NCI-H128 (cell line): ENCODE results near the gene MT1A.

ENCODE experiments used
- DNase-seq: peaks from one replicate; lab custom pipeline; 2025; ENCODE audit not compliant: unreplicated experiment; lab: John Stamatoyannopoulos, UW

The MT1A gene

DNA sequence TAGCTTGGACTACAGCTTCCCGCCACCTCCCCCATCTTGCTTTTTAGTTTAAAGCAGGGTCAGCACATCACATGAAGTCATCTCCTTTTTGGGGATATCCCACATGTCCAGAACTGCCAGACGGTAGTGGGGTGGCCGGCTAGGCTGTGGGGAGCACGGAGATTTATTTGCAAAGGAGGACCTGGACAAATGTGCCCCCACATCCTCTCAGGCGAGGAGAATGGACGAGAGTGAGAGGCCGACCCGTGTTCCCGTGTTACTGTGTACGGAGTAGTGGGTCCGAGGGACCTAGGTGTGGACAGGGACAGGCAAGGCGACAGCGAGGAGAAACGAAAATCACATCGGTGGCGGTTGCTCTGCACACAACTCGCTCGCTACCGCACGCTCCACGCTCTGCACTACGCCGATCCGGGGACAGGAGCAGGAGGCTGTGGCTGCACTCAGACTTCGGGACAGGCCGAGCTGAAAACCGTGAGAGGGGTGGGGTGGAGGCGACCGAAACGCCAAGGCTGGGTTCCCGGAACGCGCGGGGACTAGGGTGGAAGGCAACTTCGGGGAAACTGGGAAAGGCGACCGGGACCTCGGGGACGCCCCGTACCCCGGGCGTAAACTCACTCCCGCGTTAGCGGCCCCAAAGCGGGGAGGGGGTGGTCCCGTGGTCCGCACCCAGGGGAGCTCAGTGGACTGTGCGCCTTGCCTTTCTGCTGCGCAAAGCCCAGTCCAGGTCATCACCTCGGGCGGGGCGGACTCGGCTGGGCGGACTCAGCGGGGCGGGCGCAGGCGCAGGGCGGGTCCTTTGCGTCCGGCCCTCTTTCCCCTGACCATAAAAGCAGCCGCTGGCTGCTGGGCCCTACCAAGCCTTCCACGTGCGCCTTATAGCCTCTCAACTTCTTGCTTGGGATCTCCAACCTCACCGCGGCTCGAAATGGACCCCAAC lies at the start of gene MT1A:
Gene MT1A (plus strand): TSS at position 853 of the 937 bp plus-strand sequence. CDS start 73 bp downstream, at position 926.
- DNase-seq = no peak

DNA sequence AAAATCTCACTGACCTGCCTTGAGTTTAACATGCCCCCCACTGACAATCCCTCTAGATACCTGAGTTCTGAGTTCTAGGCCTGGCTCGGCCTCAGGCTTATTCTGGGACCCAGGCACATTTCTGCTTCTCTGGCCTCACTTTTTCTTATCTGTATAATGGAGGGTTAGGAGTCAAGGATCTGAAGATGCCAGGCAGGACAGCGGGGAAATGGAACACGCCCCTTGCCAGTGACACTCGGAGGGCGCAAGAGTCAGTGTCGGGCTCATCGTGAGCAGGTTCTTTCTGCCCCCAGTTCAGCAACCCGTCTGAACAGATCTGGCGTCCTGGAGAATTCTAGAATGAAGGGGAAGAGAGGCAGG lies 49.7 kb upstream of the MT1A start:
- no peak for DNase-seq

DNA sequence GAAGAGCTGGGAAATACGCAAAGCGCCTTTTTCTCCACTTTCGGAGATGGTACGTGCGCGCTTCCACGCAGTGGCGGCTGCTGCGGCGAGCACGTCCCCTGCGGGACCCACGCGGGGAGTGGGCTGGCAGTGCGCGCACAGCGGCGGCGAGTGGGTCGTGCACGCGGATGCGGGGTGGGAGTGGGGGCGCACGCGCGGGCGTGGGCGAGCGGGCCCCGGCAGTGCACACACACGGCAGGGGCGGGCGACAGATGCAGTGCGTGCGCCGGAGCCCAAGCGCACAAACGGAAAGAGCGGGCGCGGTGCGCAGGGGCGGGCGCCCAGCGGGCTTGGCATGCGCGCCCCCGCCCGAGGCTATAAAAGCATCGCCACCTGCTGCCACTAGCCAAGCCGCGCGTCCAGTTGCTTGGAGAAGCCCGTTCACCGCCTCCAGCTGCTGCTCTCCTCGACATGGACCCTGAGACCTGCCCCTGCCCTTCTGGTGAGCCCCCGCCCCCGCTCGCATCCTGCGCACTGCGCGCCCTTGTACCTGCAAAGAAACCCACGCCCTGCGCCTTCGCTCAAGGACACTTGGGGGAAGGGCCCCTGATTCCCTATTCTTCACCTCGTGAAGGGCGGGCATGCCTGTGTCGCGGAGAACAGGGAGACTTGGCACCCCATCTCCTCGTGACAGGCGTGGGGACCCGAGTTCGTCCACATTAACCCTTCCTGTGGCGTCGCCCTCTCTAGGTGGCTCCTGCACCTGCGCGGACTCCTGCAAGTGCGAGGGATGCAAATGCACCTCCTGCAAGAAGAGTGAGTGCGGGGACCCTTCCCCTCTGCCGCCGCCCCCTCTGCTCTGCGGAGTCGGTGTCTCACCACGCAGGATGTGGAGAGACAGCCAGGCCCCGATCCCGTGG lies 49.1 kb upstream of the MT1A start, which contains the start of gene MT3:
Gene MT3 (plus strand): TSS at position 388 of the 899 bp plus-strand sequence. CDS start 63 bp downstream, at position 451.
- DNase-seq = peak; percentile 27

DNA sequence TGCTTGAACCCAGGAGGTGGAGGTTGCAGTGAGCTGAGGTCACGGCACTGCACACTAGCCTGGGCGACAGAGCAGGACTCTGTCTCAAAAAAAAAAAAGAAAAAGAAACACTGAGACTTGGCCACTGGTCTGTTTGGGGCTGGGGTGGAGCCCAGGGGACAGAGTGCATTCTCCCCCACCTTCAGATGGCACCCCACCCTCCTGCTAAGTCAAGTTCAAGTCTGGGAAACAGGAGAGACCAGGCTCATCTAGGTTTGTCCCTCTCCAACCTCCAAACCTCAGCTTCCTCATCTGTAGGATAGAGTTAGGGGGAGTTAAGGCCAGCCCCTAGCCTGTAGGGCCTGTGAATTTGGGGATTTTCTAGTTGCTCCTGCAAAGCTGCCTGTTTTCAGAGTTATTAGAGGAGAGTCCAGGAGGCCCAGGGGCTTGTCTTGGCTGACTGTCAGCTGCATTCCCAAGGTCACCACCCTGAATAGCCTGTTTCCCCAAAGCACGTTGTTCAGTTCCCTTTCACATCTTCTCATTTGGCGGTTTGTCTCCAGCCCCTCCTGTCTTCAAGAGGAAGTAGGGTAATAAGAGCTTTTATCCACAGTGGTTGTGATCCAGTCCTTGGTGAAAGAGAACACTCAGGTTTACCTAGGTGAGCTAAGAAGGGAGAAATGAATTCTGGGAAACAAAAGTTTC lies 46.9 kb upstream of the MT1A start:
- no peak for DNase-seq

DNA sequence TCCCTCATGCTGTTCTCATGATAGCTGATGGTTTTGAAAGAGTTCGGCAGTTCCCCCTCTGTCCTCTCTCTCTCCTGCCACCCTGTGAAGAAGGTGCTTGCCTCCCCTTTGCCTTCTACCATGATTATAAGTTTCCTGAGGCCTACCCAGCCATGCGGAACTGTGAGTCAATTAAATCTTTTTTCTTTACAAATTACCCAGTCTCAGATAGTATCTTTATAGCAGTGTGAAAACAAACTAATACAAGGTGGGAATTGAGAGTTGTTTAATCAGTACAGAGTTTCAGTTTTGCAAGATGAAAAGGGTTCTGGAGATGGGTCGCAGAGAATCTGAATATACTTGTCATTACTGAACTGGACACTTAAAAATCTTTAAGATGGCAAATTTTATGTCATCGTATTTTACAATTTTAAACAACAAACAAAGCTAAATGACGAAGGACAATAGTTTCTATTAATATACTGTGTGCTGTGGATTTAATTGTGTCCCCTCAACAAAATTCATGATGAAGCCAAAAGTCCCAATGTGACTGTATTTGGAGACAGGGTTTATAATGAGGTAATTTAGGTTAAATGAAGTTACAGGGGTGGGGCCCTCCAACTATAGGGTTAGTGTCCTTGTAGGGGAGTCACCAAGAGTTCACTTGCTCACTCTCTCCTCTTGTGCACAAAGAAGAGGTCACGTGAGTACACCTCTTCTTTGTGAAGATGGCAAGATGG lies 44.7 kb upstream of the MT1A start:
- DNase-seq = no peak

DNA sequence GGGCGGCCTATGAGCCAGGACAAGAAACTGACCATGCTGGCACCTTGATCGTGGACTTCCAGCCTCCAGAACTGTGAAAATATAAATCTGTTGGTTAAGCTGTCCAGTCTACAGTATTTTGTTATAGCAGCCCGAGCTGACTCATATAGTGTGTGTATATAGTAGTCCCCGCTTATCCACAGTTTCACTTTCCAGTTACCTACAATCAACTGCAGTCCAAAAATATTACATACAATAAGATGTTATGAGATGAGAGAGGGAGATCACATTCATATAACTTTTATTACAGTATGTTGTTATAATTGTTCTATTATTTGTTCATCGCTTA lies 44.2 kb upstream of the MT1A start:
- no peak for DNase-seq

DNA sequence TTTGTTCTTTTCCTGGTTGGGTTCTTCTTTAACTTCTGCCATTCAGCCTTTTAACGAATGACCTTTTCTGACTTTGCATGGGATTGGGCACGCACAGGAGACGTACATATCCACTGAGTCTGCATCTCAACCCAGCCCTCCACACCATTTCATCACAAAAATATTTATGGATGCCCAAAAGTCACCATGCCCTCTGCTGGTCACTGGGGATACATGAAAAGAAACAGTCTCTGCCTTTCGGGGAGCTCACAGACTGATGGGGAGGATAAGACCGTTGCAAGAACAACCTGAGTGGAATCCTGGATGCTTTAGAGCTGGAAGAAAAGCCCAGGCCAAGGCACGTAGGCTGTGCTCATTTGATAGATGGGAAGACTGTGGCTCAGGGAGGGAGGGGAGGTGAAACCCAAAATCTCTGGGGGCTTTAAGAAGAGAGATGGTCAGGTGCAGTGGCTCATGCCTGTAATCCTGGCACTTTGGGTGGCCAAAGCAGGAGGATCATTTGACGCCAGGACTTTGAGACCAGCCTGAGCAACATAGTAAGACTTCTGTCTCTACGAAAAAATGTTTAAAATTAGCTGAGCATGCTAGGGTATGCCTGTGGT lies 38.0 kb upstream of the MT1A start:
- DNase-seq = no peak

DNA sequence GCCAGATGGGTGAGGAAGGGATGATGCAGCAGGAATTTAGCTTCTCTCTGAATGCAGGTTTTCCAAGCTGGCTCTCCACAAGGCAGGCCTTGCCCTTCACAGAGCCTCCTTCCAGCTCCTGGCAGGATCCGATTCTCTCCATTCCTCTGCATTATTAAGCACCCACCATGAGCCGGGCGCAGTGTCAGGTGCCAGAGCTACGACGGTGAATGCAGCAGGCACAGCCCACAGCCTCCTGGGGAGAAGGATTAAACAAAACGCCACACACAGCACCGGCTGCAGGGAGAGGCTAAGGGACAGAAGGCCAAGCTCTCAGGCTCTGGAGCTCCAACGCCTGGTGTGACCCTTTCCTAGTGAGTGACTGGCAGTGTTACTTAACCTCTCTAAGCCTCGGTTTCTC lies 37.1 kb upstream of the MT1A start:
- DNase-seq = no peak

DNA sequence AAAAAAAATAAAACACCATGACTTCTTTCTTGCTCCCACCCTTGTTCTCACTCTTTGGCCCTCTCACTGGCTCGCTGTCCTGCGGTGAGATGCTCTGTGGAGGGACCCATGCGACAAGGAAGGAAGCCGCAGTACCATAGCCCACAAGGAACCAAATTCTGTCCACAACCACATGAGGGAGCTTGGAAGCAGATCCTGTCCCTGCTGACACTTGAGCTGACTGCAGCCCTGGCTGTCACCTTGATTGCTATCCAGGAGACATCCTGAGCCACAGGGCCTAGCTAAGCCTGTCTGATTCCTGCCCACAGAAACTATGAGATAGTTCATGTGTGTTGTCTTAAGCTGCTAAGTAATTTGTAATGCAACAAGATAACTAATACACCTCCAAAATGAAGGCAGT lies 34.9 kb upstream of the MT1A start:
- no peak for DNase-seq

DNA sequence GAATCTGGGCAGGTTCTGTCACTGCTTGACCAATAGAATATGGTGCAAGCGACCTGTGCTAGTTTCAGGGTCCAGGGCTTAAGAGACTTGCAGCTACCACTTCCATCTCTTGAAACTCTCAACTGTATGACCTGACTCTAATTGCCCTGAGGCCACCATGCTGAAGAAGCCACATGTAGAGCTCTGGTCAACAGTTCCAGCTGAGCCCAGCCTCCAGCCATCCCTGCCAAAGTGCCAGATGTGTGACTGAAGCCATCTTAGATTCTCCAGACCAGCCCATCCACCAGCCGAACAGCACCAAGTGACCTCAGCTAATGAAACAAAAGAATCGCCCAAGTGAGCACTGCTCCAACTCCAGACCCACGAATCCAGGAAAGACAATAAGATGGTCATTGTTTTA lies 33.5 kb upstream of the MT1A start:
- no peak for DNase-seq

DNA sequence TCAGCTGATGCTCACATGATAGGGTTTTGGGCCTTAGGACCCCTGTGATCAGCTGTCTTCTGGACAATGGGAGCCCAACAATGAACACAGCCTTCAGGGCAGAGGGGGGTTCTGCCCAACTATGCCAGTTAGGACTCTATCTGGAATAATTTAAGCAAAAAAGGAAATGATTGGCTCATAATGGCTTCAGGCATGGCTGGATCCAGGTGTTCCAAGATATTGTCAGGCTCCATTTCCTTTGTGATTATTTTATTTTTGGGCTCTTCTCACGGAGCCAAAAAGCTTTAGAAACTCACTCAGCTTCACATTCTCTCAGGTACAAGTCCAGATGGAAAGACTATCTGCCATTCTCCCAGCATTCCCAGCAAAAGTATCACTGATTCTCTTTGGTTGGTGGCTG lies 33.0 kb upstream of the MT1A start:
- no peak for DNase-seq

DNA sequence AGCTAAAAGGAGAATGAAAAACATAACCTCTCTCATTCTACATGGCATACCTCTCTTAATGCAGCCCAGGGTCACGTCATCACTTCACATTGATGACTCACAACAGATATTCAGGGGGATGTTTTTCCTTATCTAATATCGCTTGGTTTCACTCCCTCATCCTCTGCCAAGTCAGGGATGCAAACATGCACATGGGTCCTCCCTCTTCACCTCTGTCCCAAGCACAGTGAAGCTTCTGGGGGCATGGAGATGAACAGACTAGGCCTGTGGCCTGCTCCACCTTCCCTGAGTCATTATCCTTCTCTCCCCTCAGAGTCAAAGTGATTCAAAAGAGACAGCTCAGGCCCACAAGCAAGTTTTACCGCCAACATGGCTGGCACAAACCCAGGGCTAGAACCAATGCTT lies 32.4 kb upstream of the MT1A start:
- no peak for DNase-seq

DNA sequence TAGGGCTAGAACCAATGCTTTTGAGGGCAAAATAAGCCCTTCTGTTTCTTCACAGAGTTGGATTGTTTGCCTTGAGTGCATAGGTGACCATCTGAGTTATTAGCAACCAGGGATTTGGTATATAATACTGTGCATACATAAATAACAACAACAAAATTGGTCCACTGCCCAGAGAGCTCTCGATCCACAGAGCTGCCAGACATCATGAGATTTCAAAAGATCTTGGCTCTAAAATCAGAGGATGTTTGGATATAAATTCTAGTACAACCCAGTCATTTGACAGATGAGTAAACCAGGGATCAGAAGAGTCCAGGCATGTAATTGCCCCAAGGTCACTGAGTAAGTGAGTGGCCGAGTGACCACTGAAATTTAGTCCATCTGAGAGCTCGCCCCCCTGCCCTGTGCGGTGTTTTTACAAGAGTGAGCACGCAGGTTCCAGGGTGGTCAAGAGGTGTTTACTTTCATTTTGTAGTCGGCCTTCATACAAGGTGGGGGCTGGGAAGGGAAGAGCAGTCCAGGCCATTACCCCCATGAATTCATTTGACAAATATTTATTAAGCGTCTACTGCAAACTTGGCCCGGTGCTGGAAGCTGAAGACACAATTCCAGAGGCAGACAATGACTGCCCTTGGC lies 31.9 kb upstream of the MT1A start:
- DNase-seq = no peak

DNA sequence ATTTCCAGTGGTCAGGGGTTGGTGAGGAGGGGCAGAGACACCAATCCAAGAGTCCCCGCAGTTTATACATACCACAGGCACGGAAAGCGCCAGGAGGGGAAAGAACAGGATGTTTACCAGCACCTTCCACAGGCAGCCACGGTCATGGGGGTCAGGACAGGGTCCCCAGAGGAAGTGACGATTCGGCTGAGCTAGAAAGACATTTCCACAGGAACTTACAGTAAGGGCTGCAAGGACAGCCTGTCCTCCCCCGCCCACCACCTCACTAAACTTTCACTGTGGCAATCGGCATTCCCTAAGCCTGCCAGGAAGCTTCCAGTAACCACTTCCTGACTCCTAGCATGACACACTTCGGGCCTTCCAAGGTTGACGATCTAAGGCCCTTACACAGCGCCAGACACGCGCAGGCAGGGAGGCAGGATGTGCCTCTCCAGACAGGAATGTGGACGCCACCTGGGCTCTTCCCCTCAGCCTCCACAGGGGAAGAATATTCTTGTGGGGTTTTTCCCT lies 31.3 kb upstream of the MT1A start:
- DNase-seq = no peak

DNA sequence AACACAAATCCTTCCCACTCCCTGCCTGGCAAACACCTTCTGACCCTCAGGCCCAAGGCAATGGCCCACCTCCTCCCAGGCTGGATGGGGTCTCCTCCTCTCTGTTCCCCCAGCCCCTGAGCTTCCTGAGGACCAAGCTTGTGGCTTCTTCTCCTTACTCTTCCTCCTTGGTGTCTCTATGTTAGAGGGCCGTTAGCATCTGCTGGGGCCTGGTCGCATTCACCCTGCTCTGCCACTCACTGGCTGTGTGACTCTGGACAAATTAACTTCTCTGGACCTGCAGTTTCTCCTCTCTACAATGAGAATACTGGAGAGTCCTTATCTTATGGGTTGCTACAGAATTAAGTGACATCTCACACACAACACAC lies 30.8 kb upstream of the MT1A start:
- no peak for DNase-seq

DNA sequence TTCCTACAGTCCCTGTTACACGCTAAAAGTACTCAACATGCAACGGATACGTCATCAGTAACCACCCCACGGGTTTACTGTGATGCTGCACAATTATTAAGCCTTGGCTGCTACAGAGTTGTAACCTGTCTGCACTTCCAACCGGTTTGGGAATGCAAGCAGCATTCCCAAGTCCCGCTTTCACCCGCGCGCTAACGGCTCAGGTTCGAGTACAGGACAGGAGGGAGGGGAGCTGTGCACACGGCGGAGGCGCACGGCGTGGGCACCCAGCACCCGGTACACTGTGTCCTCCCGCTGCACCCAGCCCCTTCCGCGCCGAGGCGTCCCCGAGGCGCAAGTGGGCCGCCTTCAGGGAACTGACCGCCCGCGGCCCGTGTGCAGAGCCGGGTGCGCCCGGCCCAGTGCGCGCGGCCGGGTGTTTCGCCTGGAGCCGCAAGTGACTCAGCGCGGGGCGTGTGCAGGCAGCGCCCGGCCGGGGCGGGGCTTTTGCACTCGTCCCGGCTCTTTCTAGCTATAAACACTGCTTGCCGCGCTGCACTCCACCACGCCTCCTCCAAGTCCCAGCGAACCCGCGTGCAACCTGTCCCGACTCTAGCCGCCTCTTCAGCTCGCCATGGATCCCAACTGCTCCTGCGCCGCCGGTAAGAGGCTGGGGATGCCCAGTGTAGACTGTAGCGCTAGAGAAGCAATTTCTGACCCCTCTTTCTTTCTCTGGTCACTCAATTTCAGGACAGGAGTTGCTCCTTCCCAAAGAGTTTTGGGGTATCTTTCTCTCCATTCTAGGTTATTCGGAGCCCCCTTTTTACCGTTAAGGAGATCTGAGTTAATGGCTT lies 30.2 kb upstream of the MT1A start, which contains the start of gene MT2A:
Gene MT2A (plus strand): TSS at position 542 of the 833 bp plus-strand sequence. CDS start 72 bp downstream, at position 614.
- DNase-seq = peak; percentile 58

DNA sequence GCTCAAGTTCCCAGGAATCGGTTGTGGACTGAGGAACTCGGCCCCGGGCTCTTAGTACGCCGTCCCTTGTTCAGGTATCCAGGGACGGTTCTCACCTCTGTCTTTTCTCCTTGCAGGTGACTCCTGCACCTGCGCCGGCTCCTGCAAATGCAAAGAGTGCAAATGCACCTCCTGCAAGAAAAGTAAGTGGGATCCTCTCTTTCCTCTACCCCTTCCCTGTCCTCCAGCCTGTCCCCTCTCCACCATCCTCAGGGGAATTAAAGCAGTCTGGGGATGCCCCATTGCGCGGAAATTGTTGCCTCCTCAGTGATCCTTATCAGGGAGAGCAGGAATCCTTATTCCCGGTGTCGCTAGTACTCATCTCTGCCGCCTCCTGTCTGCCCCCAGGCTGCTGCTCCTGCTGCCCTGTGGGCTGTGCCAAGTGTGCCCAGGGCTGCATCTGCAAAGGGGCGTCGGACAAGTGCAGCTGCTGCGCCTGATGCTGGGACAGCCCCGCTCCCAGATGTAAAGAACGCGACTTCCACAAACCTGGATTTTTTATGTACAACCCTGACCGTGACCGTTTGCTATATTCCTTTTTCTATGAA lies 29.5 kb upstream of the MT1A start:
- DNase-seq = no peak

DNA sequence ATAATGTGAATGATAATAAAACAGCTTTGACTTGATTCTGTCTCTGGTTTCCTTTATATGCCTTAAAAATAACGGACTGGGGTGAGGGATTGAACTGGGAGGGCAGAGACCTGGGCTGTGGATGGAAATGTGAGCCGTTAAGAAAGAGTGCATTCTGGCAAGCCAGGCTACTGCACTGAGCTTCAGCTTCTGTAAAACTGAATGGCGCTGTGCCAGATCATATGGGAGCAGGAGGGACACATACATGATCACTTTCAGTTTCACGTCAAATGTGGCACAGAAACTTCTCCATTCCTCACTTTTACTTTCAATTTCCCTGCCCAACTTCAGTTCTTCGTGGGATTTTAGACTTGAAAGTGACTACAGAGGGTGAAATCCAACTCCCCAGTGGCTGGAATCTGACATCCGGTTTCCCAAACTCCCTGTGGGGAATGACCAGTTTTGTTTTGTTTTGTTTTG lies 29.0 kb upstream of the MT1A start:
- DNase-seq = no peak
